Endothelial cell of hepatic sinusoid (primary cell): ENCODE results near the gene CCDC148.
"Not testable (repeated sequence)": the region's sequence is repeated elsewhere in the genome, so short reads cannot be mapped to it uniquely, and the experiment has no call there.

Source experiments
- in situ Hi-C: cut with HindIII; loops from 2 replicates; pipeline ENCODE4 v1.10.0; 2017; ENCODE audit warnings: low sequenced_read_pairs

CCDC148 gene

DNA sequence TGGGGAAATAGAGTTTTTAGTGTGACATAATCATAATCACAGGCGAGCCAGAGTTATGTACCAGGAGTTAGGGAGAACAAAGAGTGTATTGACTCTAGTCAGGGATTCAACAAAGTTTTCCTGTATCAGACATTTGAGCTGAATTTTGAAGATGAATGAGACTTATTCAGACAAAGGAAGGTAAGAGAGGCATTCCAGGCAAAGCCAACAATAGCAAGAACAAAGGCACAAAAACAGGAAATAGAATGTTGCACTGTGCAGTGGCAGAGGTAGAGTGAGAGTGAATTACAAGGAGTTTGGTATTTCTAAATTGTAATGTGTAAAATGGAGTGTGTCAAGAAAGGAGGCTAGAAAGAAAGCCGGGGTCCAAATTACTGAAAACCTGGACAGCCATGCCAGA, 156.2 kb downstream of the CCDC148 start:
- in situ Hi-C loops = no loop called here

DNA sequence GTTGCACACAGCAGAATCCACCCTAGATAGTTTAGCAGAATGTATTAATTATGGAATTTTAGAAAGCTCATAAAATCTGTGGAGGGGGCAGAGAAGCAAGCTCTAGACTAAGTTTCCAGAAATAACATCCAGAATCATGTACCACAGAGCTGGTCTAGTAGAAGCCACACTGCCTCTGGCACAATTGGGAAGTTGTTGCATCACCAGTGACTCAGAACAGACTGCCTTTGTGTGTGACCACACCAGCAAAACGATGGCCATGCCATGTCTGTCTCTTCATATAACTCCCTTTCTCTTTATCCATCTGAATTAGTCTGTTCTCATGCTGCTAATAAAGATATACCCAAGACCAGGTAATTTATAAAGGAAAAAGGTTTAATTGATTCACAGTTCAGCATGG, 158.9 kb downstream of the CCDC148 start:
- in situ Hi-C loops = no loop called here

GRCh38 chr2:158297120-158297519, 159.4 kb downstream of the CCDC148 start:
- in situ Hi-C loops = no loop called here

DNA sequence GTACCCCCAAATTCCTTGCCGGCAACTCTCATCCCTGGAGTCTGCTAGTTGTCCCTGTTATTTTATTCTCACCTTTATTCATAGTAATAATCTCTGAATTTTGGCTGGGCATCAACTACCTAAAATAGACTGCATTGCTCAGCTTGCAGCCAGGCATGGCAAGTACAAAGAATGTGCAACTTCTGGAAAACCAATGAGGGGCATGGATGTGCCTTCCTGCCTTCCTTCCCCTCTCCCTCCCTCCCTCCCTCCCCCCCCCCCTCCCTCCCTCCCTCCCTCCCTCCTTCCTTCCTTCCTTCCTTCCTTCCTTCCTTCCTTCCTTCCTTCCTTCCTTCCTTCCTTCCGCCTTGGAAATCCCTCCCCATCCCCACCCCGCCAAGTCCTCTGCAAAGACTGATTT, 162.8 kb downstream of the CCDC148 start:
- in situ Hi-C loops = no loop called here

DNA sequence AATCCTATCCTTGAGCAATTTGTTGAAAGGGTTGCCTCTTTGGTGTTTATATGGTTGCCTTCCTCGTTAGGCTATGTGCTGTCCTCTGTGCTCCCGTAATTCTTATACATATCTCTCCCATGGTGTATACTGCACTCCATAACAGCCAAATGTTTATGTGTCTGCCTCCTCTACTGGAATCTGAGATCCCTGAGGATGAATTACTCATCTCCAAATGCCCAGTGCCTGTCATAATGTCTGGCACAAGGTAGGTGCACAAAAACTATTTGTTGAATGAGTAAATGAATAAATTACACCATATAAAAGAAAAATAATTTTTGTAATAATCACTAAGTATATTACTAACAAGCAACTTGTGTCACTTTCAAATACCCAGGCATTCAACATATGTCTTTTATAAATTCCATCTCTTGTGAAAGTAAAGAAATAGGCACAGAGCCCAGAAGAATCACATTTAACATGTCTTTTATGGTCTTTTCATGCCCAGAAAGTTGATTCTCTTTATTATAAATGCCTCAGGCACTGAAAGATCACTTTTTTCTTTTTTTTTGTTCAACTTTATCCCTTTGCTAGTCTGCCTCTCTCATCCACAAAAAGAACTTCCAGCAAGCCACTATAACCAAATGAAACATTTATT, 164.9 kb downstream of the CCDC148 start:
- in situ Hi-C loops = no loop called here

- in situ Hi-C loops = no loop called here
Measured at GRCh38 chr2:158290225-158290624, 166.3 kb downstream of the CCDC148 start.

DNA sequence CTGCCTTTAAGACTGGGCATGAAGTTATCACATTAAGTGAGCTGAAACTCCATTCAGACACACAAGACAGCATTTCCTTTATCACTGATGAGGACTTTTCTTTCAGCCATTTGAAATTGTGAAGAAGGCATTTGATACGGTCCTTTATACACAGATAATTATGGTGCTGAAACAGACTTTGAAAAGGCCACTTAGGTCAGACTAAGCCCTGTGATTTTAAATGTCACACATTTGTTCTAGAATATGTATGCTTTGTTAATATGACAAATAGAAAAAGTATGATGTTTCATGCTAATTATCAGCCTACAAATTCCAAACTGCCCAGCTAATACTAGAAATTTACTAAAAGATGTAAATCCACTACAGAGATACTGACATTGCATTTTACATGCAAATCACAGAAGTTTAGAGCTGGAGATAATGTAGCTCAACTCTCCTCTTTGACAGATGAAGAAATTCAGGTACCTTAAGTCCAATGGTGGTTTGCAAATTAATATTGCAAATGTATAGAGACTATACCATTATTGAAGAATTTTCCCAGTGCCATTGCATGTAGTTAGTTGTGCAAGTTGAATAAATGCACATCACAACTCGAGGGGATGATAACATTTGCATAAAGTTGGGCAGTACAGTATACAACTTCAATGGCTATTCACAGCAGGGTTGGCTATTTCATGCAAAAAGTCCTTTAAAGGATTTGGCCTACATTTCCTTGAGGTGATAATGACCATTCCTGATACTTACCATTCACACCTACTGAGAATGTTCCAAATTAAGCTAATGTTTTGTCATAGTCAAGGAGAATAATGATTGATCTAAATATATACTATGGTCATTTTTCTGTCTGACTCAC, 179.7 kb downstream of the CCDC148 start:
- in situ Hi-C loops = no loop called here

DNA sequence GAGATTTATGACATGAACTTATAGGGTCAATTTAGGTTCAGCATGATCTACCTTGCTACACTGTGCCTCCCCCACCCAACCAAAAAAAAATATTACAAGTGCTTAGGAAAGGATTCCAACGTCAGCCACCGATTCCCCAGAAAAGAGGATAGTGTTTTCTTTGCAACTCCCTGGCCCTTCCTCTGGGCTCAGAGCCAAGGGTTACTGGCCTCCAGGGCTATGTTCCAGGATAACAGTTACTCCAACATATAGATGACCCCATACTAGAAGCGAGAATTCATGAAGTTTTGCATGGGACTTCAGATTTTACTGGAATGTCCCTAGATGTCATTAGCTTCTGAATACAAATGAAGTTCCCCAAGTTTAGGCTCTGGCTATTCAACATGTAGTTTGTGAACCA, 182.8 kb downstream of the CCDC148 start:
- in situ Hi-C loops = no loop called here

- in situ Hi-C loops = no loop called here
Measured at GRCh38 chr2:158270536-158270935, 186.0 kb downstream of the CCDC148 start.

DNA sequence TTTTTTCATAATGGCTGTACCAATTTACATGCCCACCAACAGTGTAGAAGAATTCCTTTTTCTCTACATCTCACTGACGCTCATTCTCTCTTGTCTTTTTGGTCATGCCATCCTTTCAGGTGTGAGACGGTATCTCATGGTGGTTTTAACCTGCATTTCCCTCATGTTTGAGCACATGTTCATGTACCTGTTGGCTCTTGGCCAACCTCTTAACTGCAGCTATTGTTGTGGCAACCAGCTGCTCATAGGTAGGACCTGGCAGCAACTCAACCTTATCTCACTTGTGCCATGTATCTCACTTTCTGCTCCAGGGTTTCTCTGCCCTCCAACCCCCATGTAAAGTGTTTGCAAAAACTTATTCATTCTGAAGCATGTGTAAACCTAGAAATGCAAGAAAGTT, 187.4 kb downstream of the CCDC148 start:
- in situ Hi-C loops = no loop called here

DNA sequence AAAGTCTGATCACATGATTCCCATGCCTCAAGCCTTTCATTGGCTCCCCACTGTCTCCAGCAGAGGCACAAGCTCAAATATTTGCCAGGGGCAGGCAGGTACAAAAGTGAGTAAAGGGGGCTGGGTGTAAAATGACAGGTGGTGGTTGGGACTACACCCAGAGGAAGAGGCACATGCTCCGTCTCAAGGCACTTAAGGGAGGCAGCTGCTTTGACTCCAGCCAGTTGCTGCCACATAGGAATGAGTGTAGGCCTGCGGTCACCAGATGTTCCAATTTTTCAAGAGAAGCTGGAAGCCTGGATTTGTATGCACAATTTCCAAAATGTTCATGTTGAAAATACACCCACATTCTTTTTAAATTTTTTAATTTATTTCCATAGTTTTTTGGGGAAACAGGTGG, 190.4 kb downstream of the CCDC148 start:
- in situ Hi-C loops = no loop called here

DNA sequence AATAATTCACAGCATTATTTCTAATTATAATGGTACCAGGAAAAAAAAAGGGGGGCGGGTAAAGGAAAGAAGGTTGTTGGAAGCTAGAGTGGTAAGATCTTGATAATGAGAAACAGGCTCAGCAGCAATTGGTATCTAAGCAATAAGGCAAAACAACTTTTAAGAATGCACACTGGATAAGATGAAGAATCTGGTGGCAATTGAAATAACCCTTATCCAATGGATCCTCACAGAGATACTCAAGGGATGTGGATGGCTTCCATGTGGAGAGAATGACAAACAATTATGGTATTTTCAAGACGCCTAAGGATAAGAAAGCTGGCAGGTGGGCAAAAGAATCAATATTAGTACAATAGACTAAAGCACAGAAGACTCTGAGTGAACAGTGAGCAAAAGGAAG, 201.3 kb downstream of the CCDC148 start:
- in situ Hi-C loops = loop anchor here (5.0 kb wide), 1 partner anchor 72 kb away; no protein-coding TSS in a partner anchor

DNA sequence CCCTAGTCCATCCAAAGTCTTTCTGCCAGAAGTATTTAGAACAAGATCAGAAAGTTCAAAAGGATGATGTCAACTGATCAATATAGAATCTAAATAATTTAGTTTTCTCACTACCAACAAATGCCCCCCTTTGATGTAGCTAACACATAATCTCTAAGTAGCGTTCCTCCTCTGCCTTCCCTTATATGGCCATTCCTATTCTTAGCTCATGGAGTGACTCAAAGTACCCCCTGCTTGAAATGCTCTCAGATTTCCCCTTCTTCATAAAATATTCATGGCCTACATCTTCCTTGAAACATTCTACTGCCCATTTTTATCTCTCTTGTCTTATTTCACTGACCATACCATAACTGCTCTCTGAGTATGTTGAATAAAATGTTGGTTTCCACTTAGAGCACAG, 203.4 kb downstream of the CCDC148 start:
- in situ Hi-C loops = no loop called here

DNA sequence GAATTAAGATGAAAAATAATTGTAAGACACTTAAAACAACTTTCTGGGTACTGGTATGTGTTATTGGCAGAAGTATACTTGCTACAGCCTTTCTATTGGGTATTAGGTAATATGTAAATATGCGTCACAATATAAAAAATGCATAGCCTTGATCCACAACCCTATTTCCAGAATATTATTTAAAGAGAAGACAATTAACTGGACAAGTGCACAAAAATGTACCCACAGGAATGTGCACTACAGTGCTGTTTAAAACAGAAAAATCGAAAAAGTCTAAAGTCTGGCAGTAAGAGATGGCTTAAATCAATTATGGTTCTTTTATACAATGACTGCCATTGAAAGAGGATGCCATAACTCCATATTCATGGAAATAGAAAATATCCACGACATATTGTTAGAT, 205.2 kb downstream of the CCDC148 start:
- in situ Hi-C loops = no loop called here

DNA sequence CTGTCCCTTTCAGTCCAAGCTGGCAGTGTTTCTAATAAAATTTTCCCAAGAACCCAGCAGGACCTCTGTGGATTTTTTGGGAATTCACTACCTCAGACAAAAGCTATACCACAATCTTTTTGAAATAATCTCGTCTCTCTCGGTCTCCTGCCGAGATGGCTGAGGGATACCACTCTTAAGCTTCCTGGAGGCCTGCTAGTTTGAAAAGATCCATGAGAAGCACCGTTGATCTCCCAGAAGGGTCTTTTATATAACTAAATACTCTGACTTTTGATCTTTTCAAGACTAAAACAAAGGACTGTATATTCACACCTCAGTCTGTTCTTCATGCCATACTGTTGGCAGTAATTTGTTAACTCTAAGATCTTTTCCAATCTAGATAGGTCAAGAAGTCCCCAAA, 213.2 kb downstream of the CCDC148 start:
- in situ Hi-C loops = no loop called here

- in situ Hi-C loops = no loop called here
Measured at GRCh38 chr2:158242280-158242679, 214.3 kb downstream of the CCDC148 start.

DNA sequence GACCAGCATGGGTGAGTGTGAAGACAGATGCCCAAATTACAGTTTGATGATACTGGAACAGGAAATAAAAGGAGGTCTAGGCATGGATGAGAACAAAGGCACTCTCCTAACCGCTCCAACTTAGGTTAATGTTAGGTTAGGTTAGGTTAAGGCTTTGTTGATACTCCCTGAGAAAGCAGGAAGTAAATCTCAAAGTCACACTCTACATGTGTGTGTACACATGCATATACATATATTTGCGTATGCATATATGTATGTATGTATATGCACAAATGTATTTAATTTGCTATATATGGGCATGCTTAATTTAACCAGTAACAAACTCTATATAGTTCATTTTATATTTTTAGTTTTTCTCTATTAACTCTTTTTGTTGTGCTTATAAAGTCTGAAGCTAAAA, 215.6 kb downstream of the CCDC148 start:
- in situ Hi-C loops = no loop called here

DNA sequence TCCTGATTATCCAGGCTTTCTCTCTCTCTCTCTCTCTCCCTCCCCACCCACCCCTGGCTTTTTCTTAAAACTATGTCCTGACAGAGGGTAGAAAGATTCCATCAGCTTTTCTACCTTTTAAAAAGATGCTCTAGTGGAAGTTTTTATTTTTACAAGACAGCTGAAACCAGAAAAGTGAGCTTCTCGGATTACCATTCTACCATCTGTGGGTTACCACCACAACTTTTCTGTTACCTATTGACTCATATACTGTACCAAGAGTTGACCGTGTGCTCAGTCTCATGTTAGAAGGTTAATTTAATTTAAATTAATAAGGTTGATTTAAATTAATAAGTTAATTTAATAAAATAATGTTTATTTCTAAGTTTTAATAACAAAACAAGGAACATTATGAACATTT, 217.3 kb downstream of the CCDC148 start:
- in situ Hi-C loops = no loop called here

DNA sequence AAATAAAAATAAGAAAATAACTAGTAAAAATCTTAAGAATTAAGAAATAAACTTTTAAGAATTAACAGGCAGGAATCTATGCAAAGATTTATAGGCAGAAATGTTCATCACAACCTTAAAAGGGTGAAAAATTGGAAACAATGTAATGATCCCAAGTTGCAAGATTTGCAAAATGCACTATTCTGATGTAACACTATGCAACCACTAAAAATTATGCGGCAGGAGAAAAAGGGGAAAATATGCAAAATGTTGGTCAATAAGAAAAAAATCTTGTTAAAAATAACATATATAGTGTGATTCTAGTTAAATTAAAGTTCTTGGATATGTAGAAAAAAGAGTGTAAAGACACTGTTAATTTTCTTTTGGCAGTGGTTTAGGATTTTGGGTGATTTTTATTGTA, 222.1 kb downstream of the CCDC148 start:
- in situ Hi-C loops = no loop called here

DNA sequence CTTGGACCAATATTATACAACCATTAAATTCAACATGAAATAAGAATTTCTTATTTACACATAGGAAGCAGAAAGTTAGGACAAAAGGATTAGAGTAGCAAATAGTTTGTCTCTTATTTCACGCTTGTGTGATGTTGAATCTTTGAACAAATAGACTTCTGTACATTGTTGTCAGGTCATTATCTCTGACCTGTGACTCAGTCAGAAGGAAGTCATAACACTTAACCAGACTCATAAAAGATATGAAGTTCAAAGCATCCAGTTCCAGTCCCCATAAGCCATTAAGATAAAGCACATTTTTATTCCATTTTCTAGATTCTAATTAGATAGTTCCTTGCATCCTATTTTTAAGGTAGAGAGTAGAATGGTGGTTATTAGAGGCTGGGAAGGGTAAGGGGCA, 224.1 kb downstream of the CCDC148 start:
- in situ Hi-C loops = no loop called here

DNA sequence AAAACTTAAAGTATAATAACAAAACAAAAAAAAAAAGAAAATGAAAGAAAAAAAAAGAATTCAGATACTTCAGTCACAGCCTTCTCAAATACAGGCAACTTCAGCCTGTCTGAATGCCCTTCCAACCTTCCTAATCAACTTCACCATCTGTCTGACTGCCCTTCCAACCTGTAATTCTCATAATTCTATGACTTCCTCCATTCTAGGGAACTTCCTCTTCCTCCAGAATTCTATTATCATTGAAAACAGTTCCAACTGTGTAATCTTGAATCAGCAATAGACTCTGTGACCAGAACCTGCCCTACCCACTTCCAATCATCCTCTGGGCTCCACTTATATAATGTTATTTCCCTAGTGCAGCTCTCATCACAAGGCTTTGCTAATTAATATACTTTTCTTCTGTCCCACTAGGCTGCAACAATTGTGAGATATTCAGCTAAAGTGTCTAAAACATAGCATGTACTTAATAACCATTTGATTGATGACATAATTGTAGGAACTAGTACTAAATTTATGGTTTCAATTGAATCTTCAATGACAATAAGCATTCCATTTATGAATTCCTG, 227.5 kb downstream of the CCDC148 start:
- in situ Hi-C loops = no loop called here

GRCh38 chr2:158223066-158223465, 233.5 kb downstream of the CCDC148 start:
- in situ Hi-C loops = not testable (repeated sequence)
